Measurements from ENCODE around the gene KLK1.

Gene KLK1

DNA sequence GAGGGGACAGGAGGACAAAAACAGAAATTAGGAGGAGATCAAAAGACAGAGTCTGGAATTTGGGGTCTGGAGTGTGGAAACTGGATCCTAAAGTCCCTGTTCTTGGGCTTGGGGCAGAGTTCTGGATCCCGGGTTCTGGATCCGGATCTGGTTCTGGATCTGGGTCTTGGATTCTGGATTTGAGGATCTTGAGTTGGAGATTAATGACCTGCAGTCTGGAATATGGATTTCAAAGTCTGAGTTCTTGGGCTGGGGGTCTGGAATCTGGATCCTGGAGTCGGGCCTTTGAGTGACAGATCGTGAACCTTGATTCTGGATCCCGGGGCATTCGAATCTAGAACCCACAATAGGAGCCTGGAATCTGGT is 10.2 kb upstream of the KLK1 start:
- TF ChIP-seq, protein P1, sequence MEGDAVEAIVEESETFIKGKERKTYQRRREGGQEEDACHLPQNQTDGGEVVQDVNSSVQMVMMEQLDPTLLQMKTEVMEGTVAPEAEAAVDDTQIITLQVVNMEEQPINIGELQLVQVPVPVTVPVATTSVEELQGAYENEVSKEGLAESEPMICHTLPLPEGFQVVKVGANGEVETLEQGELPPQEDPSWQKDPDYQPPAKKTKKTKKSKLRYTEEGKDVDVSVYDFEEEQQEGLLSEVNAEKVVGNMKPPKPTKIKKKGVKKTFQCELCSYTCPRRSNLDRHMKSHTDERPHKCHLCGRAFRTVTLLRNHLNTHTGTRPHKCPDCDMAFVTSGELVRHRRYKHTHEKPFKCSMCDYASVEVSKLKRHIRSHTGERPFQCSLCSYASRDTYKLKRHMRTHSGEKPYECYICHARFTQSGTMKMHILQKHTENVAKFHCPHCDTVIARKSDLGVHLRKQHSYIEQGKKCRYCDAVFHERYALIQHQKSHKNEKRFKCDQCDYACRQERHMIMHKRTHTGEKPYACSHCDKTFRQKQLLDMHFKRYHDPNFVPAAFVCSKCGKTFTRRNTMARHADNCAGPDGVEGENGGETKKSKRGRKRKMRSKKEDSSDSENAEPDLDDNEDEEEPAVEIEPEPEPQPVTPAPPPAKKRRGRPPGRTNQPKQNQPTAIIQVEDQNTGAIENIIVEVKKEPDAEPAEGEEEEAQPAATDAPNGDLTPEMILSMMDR (IDR thresholded peaks at IDR 0.05; ENCODE audit: poor library complexity, severe bottlenecking), result no peak
- ATAC-seq (ENCODE audit: low read depth), result no peak

DNA sequence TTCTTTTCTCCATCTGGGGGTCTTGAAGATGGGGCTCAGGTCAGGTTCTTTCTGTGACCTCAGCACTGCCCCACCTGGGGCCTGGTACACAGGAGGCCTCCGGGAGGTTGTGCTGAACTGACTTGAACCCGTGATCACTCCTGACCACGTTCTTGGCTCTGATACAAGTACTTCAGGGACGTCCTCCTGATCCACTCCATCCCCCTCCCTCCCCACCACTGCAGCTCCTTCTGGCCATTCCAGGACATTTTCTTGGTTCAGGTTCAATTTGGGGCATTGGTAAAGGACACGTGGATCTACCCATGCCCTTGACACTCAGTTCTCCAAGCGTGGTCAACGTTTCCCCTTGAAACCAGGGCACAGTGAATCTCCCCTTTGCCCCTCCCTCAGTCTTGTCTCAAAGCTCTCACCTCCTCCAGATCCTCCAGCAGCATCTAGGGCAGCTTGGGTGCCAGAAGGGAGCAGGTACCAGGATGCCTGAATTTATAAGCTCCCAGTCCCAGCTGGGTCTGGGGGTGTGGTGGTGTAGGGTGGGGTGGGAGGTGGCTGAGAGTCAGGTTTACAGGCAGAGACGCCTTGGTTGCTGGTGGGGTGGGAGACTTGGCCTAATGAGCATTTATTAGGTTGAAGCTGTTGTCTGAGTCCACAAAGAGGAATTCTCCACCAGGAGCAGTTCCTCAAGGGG is 9.7 kb upstream of the KLK1 start, which contains the start of gene KLK15:
Gene KLK15, minus strand, starts transcription at position 458 of the 685 bp plus-strand sequence. CDS start 2,082 bp downstream, outside the sequence.
- no peak for DNase-seq (ENCODE audit: low spot score)
- Histone ChIP-seq H3K9me3 (ENCODE audit: severe bottlenecking) (no peaks in the 10 kb centered on the region), H3K27me3 (ENCODE audit: insufficient read depth, poor library complexity, severe bottlenecking) (no peaks in the 10 kb centered on the region), H3K4me3 (ENCODE audit: severe bottlenecking) (no peak within 1 kb of the TSS), H3K27ac (ENCODE audit: poor library complexity, severe bottlenecking) (no peak within 1 kb of the TSS), H3K4me1 (ENCODE audit: insufficient read depth, poor library complexity, severe bottlenecking) (peaks cover 3% of the 10 kb centered on the region), H3K36me3 (ENCODE audit: low read depth) (no peaks in the 10 kb centered on the region)
- no peak for ATAC-seq (ENCODE audit: low read depth)
- TF ChIP-seq, protein P1 (IDR thresholded peaks at IDR 0.05; ENCODE audit: poor library complexity, severe bottlenecking), result no peak

More for the DNA sequence above, 10.2 kb upstream of the KLK1 start:
- H3K27me3 ChIP-seq (ENCODE audit: insufficient read depth, poor library complexity, severe bottlenecking), result no peaks in the 10 kb centered on the region
- DNase-seq (ENCODE audit: low spot score), result no peak
- H3K4me1 ChIP-seq (ENCODE audit: insufficient read depth, poor library complexity, severe bottlenecking), result peaks cover 3% of the 10 kb centered on the region
- H3K36me3 ChIP-seq (ENCODE audit: low read depth), result no peaks in the 10 kb centered on the region
- H3K27ac ChIP-seq (ENCODE audit: poor library complexity, severe bottlenecking), result no peak overlapping the region
- H3K9me3 ChIP-seq (ENCODE audit: severe bottlenecking), result no peaks in the 10 kb centered on the region
- H3K4me3 ChIP-seq (ENCODE audit: severe bottlenecking), result no peak overlapping the region

DNA sequence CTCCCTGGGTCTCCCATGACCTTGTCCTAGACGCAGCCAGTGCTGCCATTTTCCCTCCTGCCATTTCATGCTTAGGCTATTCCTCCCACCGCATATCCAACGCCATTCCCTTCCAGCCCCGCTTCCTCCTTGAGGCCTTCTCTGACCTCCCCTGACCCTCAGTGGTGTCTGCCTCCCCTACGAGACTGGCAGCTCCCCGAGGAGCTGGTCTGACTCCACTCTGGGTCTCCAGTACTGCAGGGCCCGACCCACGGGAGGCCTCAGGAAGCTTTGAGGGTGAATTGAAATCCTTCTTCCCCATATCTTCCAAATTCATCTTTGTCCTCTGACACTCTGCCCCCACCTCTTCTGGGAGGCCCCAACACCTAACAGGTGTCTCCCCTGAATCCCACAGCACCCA is 9.1 kb upstream of the KLK1 start:
- Histone ChIP-seq H3K27ac (ENCODE audit: poor library complexity, severe bottlenecking) (no peak overlapping the region), H3K36me3 (ENCODE audit: low read depth) (no peaks in the 10 kb centered on the region), H3K4me1 (ENCODE audit: insufficient read depth, poor library complexity, severe bottlenecking) (peaks cover 3% of the 10 kb centered on the region), H3K4me3 (ENCODE audit: severe bottlenecking) (no peak overlapping the region), H3K9me3 (ENCODE audit: severe bottlenecking) (no peaks in the 10 kb centered on the region), H3K27me3 (ENCODE audit: insufficient read depth, poor library complexity, severe bottlenecking) (no peaks in the 10 kb centered on the region)
- ATAC-seq (ENCODE audit: low read depth) (no peak), DNase-seq (ENCODE audit: low spot score) (no peak)
- TF ChIP-seq, protein P1 (IDR thresholded peaks at IDR 0.05; ENCODE audit: poor library complexity, severe bottlenecking), result no peak

DNA sequence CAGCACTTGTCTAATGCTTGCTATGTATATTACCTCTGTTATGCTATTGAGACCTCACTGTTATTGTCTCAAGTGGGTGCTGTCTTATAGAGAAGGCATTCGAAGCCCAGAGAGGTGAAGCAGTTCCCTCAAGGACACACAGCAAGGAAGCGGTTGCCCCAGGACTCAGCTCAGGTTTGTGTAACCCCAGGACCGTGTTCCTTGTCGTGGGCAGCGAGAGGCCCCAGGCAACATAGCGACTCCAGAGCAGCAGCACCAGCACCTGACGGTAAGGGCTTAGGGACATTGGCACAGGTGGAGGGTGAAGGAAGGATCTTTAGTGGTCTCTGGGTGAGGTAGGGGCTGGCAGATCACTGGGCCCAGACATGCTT is 7.4 kb upstream of the KLK1 start:
- Histone ChIP-seq H3K4me3 (ENCODE audit: severe bottlenecking) (no peak overlapping the region), H3K27ac (ENCODE audit: poor library complexity, severe bottlenecking) (no peak overlapping the region), H3K36me3 (ENCODE audit: low read depth) (no peaks in the 10 kb centered on the region), H3K9me3 (ENCODE audit: severe bottlenecking) (no peaks in the 10 kb centered on the region), H3K4me1 (ENCODE audit: insufficient read depth, poor library complexity, severe bottlenecking) (peaks cover 3% of the 10 kb centered on the region), H3K27me3 (ENCODE audit: insufficient read depth, poor library complexity, severe bottlenecking) (no peaks in the 10 kb centered on the region)
- no peak for ATAC-seq (ENCODE audit: low read depth)
- TF ChIP-seq, protein P1 (IDR thresholded peaks at IDR 0.05; ENCODE audit: poor library complexity, severe bottlenecking), result no peak
- DNase-seq (ENCODE audit: low spot score), result no peak

DNA sequence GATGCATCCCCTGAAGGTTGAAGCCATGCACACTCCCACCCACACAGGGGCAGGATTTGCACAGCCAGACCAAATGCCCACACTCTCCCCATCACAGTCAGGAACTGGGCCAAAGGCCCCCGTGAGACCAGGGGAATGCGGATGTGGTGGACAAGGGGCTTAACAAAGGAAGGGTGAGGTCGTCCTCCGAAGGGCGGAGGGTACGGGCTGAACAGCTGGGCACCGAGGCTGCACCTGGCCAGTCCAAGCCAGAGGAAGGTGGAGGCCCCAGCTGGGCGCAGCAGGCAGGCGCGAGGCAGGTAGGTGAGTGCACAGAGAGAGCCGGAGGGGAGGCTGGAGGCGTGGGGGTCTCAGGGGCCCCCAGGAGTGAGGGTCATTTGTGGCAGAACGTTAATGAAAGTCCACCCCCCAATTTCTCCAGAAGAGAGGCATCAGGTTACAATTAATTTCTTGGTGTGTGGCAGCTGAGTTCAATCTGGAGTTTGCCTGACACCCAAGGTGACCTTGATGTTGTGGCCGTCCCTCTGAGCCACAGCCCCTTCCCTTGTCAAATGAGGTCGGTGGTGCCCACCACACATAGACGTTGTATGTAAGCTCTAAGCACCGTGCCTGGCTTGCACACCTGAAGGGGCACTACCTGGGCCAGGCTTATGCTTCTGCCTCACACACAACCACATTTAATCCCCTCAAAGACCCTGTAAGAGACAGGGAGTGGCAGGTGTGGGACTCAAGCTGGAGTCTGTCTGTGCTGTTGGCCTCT is 6.9 kb upstream of the KLK1 start:
- H3K9me3 ChIP-seq (ENCODE audit: severe bottlenecking), result no peaks in the 10 kb centered on the region
- no peak overlapping the region for H3K4me3 ChIP-seq (ENCODE audit: severe bottlenecking)
- H3K4me1 ChIP-seq (ENCODE audit: insufficient read depth, poor library complexity, severe bottlenecking), result peaks cover 3% of the 10 kb centered on the region
- no peaks in the 10 kb centered on the region for H3K36me3 ChIP-seq (ENCODE audit: low read depth)
- H3K27ac ChIP-seq (ENCODE audit: poor library complexity, severe bottlenecking), result no peak overlapping the region
- TF ChIP-seq, protein P1 (IDR thresholded peaks at IDR 0.05; ENCODE audit: poor library complexity, severe bottlenecking), result no peak
- DNase-seq (ENCODE audit: low spot score), result no peak
- no peak for ATAC-seq (ENCODE audit: low read depth)
- H3K27me3 ChIP-seq (ENCODE audit: insufficient read depth, poor library complexity, severe bottlenecking), result no peaks in the 10 kb centered on the region

Data from RWPE2 (cell line).